Body of pancreas (tissue), 4 donors: ENCODE results near the gene RC3H2. TPM values are rescaled to one million over a fixed set of nuclear protein-coding genes. Genes with fewer than 3 reads are reported as not detected.

Experiments used
- ATAC-seq: fragments of 150-250 bp; one replicate; pipeline ENCODE4 v1.9.1; 2016
- DNase-seq, 4 donors: peaks; one replicate each; pipeline ENCODE4 v3.0.0-alpha.2; 2019
- H3K27ac ChIP-seq, 4 donors: fragments of 200-600 bp; sonication (generic); 1 replicate in 3 of 4; 2 replicates in 1 of 4; pipeline versions ENCODE4 v1.5.1 to v1.6.1; 2016 to 2019; ENCODE audit warnings: mild to moderate bottlenecking in 1 of 4, mixed read lengths in 1 of 4, moderate library complexity in 1 of 4
- H3K27me3 ChIP-seq, 2 donors: fragments of 200-600 bp; sonication (generic); one replicate each; pipeline ENCODE4 v1.6.0; 2016; ENCODE audit warnings: mild to moderate bottlenecking in 1 of 2
- H3K36me3 ChIP-seq, 2 donors: fragments of 200-600 bp; sonication (generic); replicated peaks in 1 of 2; 2 replicates each; pipeline ENCODE4 v1.5.1; 2016; ENCODE audit warnings: low read depth in 2 of 2; ENCODE audit not compliant: insufficient read depth in 1 of 2
- H3K4me1 ChIP-seq: fragments of 200-600 bp; sonication (generic); one replicate; pipeline ENCODE4 v1.6.0; 2016
- H3K4me3 ChIP-seq, 2 donors: fragments of 200-600 bp; sonication (generic); 1 replicate in 1 of 2; 2 replicates in 1 of 2; pipeline ENCODE4 v1.5.1; 2016 to 2019
- H3K9me3 ChIP-seq, 3 donors: fragments of 200-600 bp; sonication (generic); 1 replicate in 2 of 3; 2 replicates in 1 of 3; pipeline ENCODE4 v1.5.1; 2016
- CTCF ChIP-seq, 7 experiments: fragments of 450-650 bp in 4 of 7; fragments of 200-600 bp in 3 of 7; sonication (generic) in 3 of 7; IDR thresholded peaks; one replicate each; pipeline ENCODE4 v1.5.1; 2016 to 2019; ENCODE audit warnings: antibody characterized with exemption in 7 of 7
- POLR2A ChIP-seq, 3 donors: fragments of 450-650 bp; IDR thresholded peaks; one replicate each; pipeline ENCODE4 v1.6.1; 2016; ENCODE audit warnings: antibody characterized with exemption in 3 of 3, mild to moderate bottlenecking in 2 of 3
- WGBS, 2 donors: methylation state at CpG; one replicate each; pipeline ENCODE4 v1.1.5; 2017; 5-methylcytosine and 5-hydroxymethylcytosine counted together
- intact Hi-C: fragments of 100-400 bp; cut with DNase I; formaldehyde crosslinking; loops from one replicate; pipeline ENCODE4 v1.15.1; 2023
- total RNA-seq, 2 donors: library from RNA; depleted of rRNA; stranded (reverse); fragments of >200 nt; gene quantifications; one replicate each; pipeline ENCODE4 v1.1.0, GENCODE V29; 2016

RC3H2 gene
- total RNA-seq, 2 donors from 2014 or later: 19.2 to 24.7 TPM

DNA sequence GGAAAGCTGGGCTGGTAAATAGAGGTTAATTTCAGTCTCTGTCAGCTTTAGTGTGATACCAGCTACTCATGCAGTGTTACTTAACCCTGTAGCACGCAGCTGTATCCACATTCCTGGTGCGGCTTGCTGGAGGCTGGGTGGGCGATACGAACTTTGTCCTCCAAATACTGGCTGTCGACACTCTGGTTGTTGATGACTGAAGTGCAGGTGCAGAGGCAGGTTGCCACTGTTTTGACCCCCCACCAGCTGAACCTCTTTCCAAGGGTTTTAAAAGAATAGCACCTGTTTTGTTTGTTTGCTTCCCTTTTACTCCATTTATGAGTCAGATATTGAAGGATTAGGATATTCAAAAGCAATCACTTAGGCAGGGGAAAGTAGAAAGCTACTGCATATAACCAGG is 31.3 kb upstream of the RC3H2 start:
- no peaks in the 10 kb centered on the region for H3K36me3 ChIP-seq
- H3K4me3 ChIP-seq: no peak overlapping the region
- no peak overlapping the region for H3K27ac ChIP-seq
- peaks cover 12% of the 10 kb centered on the region for H3K4me1 ChIP-seq
- TF ChIP-seq POLR2A (IDR thresholded peaks at IDR 0.05): no peak
- no peak for TF ChIP-seq CTCF (IDR thresholded peaks at IDR 0.05)
- 78 to 95% methylated on average over 4 to 5 of the region's 5 CpGs for WGBS, 2 donors
- H3K9me3 ChIP-seq: no peaks in the 10 kb centered on the region
- H3K27me3 ChIP-seq: no peaks in the 10 kb centered on the region
- ATAC-seq (no peak), DNase-seq (no peak)
- intact Hi-C loops: no loop called here

GRCh38 chr9:122931226-122932121 is 26.3 kb upstream of the RC3H2 start, which contains the start of gene ZBTB26:
TSS of gene ZBTB26 (minus strand) at chr9:122931512. CDS start at chr9:122919934, 11,578 bp downstream.
- Histone ChIP-seq H3K27ac (peak within 1 kb of the TSS; percentile 6 to 84 (median 60)), H3K27me3 (no peaks in the 10 kb centered on the region), H3K4me3 (peak within 1 kb of the TSS; percentile 88 to 97), H3K9me3 (no peaks in the 10 kb centered on the region), H3K4me1 (peaks cover 22% of the 10 kb centered on the region), H3K36me3 (no peaks in the 10 kb centered on the region)
- TF ChIP-seq CTCF (IDR thresholded peaks at IDR 0.05) (no peak), POLR2A (IDR thresholded peaks at IDR 0.05) (peak; percentile 41 to 80 (median 71))
- 0% methylated on average over 36 to 51 of the region's 51 CpGs for WGBS, 2 donors
- DNase-seq: peak; percentile 91 to 96 (median 94)
- peak; percentile 100 for ATAC-seq
- intact Hi-C loops: no loop called here

- no peak for DNase-seq
- ATAC-seq: no peak
- Histone ChIP-seq H3K36me3 (no peaks in the 10 kb centered on the region), H3K9me3 (no peaks in the 10 kb centered on the region), H3K27me3 (no peaks in the 10 kb centered on the region), H3K4me3 (peak overlapping the region; percentile 88 to 97), H3K27ac (peak overlapping the region in 3 of 4 donors; percentile 53 to 84 (median 67)), H3K4me1 (peaks cover 22% of the 10 kb centered on the region)
- no peak for TF ChIP-seq CTCF (IDR thresholded peaks at IDR 0.05)
- no peak for TF ChIP-seq POLR2A (IDR thresholded peaks at IDR 0.05)
- WGBS, 2 donors: 17 to 24% methylated on average over 10 of the region's 10 CpGs
- intact Hi-C loops: no loop called here
These were observed 25.5 kb upstream of the RC3H2 start for GRCh38 chr9:122930541-122931225.

DNA sequence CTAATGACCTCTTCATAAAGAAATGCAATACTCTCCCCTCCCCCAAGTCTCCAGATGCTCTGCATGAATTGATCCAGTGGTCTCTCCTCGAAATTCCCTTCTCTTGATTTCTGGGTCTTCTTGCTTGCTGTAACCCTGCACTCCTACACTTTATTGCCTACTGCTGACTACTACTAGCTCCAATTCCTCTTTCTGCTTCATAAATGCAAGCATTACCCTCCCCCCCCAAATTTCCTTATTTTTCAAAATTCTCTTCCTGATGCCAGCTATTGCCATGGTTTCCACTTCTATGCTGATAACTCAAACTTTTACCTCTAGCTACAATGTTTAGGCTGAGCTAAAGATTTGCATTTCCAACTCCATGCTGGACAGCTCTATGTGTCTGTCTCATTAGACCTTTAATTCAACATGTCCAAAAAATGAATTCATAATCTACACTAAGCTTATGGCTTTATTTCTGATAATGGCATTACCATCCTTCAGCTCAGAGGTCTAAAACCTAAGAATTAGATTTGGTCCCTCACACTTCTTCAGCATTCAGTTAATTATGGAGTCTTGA is 24.7 kb upstream of the RC3H2 start:
- H3K9me3 ChIP-seq: no peaks in the 10 kb centered on the region
- DNase-seq: no peak
- H3K27ac ChIP-seq: no peak overlapping the region
- H3K4me1 ChIP-seq: peaks cover 22% of the 10 kb centered on the region
- no peaks in the 10 kb centered on the region for H3K36me3 ChIP-seq
- H3K27me3 ChIP-seq: no peaks in the 10 kb centered on the region
- 56 to 84% methylated on average over 1 of the region's 1 CpG for WGBS, 2 donors
- TF ChIP-seq POLR2A (IDR thresholded peaks at IDR 0.05): no peak
- TF ChIP-seq CTCF (IDR thresholded peaks at IDR 0.05): no peak
- no peak overlapping the region for H3K4me3 ChIP-seq
- ATAC-seq: no peak
- intact Hi-C loops: no loop called here
